Measurements from ENCODE around the gene PTGDS. TPM values are rescaled to one million over a fixed set of nuclear protein-coding genes. Genes with fewer than 3 reads are reported as not detected.

PTGDS gene
- total and polyA plus RNA-seq, 9 of the 15 experiments (the other 6 are each of a cell fraction or from before 2014, with no cell fraction given) = 0.46 to 7.1 (median 2.0) TPM

- TF ChIP-seq CTCF (IDR thresholded peaks at IDR 0.05 in 2 of 3, conservative IDR thresholded peaks at IDR 0.05 in 1 of 3; ENCODE audit: insufficient read depth in 2 of 3, low read depth in 1 of 3, low read length in 3 of 3) (no peak), KLF13 (tag; IDR thresholded peaks at IDR 0.05; ENCODE audit: borderline replicate concordance, low read depth) (no peak), ZNF263 (CRISPR knock-in tag; IDR thresholded peaks at IDR 0.05; ENCODE audit: borderline replicate concordance) (peak; percentile 56; the same call in 1 of the 2 replicates), SETDB1 (IDR thresholded peaks at IDR 0.05; ENCODE audit: low read length) (peak; percentile 8), LCOR (CRISPR knock-in tag; IDR thresholded peaks at IDR 0.05) (no peak), MCM5 (IDR thresholded peaks at IDR 0.05; ENCODE audit: low read depth) (no peak), HDAC2 (IDR thresholded peaks at IDR 0.05) (no peak), SUPT5H (IDR thresholded peaks at IDR 0.05) (no peak), SMARCB1 (IDR thresholded peaks at IDR 0.05; ENCODE audit: insufficient read length, low read depth) (no peak), CLOCK (CRISPR knock-in tag; IDR thresholded peaks at IDR 0.05; ENCODE audit: borderline replicate concordance) (no peak), CTBP1 (IDR thresholded peaks at IDR 0.05; ENCODE audit: borderline replicate concordance) (no peak)
- TF ChIP-seq, protein P1, sequence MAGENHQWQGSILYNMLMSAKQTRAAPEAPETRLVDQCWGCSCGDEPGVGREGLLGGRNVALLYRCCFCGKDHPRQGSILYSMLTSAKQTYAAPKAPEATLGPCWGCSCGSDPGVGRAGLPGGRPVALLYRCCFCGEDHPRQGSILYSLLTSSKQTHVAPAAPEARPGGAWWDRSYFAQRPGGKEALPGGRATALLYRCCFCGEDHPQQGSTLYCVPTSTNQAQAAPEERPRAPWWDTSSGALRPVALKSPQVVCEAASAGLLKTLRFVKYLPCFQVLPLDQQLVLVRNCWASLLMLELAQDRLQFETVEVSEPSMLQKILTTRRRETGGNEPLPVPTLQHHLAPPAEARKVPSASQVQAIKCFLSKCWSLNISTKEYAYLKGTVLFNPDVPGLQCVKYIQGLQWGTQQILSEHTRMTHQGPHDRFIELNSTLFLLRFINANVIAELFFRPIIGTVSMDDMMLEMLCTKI (IDR thresholded peaks at IDR 0.05; ENCODE audit: partially characterized antibody) = no peak
- TF ChIP-seq, protein P2, sequence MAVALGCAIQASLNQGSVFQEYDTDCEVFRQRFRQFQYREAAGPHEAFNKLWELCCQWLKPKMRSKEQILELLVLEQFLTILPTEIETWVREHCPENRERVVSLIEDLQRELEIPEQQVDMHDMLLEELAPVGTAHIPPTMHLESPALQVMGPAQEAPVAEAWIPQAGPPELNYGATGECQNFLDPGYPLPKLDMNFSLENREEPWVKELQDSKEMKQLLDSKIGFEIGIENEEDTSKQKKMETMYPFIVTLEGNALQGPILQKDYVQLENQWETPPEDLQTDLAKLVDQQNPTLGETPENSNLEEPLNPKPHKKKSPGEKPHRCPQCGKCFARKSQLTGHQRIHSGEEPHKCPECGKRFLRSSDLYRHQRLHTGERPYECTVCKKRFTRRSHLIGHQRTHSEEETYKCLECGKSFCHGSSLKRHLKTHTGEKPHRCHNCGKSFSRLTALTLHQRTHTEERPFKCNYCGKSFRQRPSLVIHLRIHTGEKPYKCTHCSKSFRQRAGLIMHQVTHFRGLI (CRISPR knock-in tag; IDR thresholded peaks at IDR 0.05) = no peak
- TF ChIP-seq, protein P3, sequence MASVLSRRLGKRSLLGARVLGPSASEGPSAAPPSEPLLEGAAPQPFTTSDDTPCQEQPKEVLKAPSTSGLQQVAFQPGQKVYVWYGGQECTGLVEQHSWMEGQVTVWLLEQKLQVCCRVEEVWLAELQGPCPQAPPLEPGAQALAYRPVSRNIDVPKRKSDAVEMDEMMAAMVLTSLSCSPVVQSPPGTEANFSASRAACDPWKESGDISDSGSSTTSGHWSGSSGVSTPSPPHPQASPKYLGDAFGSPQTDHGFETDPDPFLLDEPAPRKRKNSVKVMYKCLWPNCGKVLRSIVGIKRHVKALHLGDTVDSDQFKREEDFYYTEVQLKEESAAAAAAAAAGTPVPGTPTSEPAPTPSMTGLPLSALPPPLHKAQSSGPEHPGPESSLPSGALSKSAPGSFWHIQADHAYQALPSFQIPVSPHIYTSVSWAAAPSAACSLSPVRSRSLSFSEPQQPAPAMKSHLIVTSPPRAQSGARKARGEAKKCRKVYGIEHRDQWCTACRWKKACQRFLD (CRISPR knock-in tag; IDR thresholded peaks at IDR 0.05) = 0 out of 2 replicates have a peak, but pooled peaks have one; percentile 38
Measured at GRCh38 chr9:136949239-136949816, 28.0 kb upstream of the PTGDS start (continued).
